ENCODE data around the gene CYP4F3.

- TF ChIP-seq, protein P1, sequence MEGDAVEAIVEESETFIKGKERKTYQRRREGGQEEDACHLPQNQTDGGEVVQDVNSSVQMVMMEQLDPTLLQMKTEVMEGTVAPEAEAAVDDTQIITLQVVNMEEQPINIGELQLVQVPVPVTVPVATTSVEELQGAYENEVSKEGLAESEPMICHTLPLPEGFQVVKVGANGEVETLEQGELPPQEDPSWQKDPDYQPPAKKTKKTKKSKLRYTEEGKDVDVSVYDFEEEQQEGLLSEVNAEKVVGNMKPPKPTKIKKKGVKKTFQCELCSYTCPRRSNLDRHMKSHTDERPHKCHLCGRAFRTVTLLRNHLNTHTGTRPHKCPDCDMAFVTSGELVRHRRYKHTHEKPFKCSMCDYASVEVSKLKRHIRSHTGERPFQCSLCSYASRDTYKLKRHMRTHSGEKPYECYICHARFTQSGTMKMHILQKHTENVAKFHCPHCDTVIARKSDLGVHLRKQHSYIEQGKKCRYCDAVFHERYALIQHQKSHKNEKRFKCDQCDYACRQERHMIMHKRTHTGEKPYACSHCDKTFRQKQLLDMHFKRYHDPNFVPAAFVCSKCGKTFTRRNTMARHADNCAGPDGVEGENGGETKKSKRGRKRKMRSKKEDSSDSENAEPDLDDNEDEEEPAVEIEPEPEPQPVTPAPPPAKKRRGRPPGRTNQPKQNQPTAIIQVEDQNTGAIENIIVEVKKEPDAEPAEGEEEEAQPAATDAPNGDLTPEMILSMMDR (IDR thresholded peaks at IDR 0.05) = no peak
- no peak for TF ChIP-seq ZFX (IDR thresholded peaks at IDR 0.05; ENCODE audit: borderline replicate concordance)
Observed at GRCh38 chr19:15633082-15633835, 7.4 kb upstream of the CYP4F3 start.
